ENCODE results near the gene PRR15L.
"Not testable (repeated sequence)": the region's sequence is repeated elsewhere in the genome, so short reads cannot be mapped to it uniquely, and the experiment has no call there.

PRR15L gene

DNA sequence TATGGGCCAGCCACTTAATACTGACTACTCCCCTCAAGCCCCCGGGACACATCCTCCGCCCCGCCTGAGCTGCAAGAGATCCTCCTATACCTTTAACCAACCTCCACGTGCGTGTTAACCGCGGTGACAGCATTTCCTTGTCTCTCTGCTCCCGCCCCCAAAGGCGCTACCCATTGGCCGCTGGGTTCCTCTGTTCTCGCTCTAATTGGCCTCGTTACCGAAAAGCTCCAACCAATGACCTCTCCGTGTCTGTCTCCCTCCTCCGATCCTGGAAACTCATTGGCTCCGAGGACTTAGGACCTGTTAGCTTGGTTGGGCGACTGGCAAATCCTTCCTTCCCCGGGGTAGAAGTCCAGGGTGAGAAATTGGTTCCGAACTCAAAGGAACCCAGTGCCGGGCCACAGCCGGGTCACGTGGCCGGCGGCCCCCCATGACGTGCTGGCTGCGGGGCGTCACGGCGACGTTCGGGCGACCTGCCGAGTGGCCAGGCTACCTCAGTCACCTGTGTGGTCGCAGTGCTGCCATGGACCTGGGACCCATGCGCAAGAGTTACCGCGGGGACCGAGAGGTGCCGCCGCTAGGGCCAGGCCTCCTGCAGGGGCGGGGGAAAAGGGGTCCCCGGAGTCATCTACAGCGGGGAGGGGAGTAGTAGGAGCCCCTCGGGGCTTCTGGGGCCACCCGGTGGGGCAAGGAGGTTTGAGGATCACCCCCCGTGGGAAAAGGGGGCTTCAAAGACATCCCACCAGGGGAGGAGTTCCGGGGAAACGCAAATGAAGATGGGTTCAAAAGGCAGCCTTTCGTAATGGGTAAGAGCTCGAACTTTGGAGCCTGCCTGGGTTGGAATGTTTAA is 16.2 kb downstream of the PRR15L start, which contains the start of gene PNPO:
TSS of gene PNPO (plus strand) at position 326 of the 850 bp plus-strand sequence. CDS start at position 431, 105 bp downstream.
- DNase-seq: peak; percentile 46 to 98 (median 90)

DNA sequence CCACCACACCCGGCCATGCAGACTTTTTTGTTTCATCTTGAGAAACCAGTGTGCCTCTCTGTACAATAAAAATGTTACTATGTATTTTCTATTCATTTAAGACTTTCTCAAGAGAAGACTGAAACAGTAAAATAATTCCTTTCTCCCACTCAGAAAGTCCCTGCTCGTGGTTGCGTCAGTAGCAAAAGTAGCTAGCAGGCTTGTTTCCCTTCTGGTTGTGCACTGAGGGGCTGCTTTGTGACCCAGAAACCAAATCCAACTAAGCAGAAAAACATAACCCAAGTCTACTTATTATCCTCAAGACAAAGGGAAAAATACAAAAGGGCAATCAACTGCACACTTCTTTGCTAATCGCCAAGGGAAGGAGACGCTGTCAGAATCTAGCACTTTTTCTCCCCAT is 19.7 kb downstream of the PRR15L start:
- no peak for DNase-seq

DNA sequence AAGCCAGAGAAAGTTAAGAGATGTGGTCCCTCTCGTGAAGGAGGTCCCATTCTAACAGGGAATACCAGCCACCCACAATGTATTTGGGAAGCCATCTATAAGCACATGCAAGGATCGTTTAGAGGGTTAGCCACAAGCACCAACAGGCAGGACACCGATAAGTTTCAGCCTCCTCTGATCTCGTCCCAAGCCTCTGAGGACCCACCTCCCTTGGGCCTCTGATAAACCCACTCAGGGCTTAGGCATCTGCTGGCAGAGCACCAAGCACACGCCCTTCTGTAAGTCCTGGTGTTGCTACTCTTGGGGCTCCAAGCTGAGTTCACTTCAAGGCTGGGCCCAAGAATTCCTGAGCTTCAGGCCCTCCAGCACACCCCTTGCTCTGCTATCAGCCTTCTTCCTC is 21.7 kb downstream of the PRR15L start:
- no peak for DNase-seq

DNA sequence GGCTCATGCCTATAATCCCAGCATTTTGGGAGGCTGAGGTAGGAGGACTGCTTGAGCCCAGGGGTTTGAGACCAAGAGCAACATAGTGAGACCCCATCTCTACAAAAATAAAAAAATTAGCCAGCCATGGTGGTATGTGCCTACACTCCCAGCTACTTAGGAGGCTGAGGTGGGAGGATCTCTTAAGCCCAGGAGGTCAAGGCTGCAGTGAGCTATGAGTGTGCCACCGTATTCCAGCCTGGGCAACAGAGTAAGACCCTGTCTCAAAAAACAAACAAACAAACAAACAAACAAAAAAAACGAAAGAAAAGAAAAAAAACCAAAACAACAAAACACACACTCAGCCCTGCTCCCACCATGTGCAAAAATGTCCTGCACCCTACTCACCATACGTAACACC is 22.2 kb downstream of the PRR15L start:
- not testable (repeated sequence) for DNase-seq

DNA sequence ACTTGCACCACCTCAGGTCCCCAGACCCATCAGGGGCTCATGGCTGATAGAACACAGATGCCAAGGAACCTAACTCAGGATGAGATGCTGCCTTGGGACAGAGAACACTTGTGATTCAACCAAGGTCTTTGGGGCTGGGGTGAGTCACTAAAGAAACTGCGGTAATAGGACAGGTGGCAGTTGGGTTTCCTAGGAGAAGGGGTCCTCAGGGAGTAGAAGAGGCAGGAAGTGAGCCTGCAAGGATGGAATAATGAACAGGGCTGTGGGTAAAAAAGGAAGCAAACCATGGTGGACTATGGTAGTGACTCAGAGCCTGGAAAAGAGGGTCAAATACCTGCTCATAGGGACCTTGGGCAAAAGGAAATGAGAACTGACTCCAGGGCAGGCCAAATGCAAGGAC is 22.8 kb downstream of the PRR15L start:
- DNase-seq: no peak

DNA sequence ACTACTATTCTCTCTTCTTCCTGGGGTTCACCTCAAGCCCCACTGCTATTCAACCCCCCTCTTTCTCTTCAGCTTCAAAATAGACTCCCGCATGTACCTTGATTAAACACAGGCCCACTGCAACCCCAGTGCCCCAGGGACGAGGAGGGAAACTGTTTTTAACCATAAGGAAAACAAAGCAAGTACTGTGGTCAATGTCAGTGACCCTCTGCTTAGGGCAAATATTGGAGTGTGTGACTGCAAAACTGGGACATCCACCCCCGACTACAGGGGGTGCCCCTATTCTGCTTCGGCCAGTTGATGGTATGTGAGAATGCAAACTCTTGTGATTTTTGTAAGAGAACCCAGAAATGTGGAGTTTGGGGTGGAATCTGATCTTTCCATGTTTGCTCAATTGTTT is 25.8 kb downstream of the PRR15L start:
- no peak for DNase-seq

DNA sequence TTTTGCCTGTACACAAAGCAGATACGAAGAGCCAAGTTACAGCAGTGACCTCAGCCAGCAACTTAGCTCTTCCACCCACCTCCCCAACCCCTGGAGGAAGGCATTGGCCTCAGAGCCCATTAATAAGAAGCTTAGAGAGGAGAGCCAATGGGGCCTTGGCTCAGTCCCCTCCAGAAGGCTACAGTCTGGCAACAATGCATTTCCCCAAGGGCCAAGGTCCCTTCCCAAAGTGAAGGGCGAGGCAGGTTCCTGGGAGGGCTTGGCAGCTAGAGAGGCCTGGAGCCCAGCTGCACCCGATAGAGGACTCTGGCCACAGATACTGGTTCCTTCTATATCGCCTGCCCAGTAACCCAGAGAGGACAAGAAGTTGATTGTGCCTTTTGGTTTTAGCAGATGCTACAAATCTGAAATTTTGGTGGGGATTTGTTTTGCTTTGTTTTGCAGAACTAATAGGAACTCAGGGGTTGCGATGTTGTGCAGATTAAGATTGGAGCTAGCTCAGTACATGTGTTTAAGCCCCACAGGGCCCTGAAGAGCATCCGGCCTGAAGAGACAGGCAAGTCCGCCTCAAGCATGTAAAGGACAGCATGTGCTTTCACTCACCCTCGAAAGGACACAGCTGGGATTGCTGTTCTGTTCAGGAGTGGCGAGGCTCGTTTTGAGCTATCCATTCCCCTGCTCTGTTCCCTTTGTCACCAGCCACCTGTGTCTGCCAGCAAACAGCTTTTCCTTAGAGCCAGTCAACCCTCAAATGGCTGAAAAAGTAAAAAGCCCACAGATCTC is 28.3 kb downstream of the PRR15L start:
- DNase-seq: peak in 3 of 51 donors; percentile 9 to 13 (median 9)

DNA sequence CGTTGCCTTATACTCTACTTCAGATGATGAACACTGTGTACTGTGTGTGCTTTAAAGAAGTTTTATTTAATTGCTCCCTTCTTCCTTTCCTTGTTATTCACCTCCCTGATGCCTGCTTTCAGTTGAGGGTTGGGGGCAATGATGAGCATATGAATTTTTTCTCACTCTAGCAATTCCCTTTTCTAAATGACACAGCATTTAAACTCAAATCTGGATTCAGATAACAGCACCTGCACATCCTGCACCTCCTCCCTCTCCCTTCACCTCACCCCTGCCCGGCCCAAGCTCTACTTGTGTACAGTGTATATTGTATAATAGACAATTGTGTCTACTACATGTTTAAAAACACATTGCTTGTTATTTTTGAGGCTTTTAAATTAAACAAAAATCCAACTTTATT is 29.3 kb downstream of the PRR15L start:
- no peak for DNase-seq

DNA sequence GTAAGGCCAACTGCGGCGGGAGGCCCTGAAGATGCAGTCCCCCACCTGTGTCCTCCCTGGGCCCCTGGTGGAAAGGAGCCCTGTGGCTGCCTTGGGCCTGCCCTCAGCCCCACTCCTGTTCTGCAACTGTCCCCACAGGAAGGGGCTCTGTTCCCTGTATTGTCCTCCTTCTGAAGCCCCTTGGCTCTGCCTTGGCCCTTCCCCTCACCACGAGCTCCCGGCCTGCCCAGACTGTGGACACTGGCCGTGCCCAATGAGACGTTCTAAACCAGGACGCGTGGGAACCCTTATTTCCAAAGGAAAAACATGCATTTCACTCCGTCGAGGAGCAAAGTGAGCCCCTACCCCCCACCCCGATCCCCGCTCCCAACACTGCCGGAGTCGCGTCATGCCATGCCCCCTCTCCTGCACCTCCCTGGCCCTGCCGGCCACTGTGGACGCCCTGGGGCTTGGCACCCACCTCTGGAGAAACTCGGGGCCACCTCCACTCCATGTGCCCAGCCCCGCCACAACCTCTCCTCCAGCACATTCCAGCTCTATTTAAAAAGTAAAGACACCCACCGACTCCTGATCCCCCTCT is 29.8 kb downstream of the PRR15L start:
- DNase-seq: no peak

DNA sequence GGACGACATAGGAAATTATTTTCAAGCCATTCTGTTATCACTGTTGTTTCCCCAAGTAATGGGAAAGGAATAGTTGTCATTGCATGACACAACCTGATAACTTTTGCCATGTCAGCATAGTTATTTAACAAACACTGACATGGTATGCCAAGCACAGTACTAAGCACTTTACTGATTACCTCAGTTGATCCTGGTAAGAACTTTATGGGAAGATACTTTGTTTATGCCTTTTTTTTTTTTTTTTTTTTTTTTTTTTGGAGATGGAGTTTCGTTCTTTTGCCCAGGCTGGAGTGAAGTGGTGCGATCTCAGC is 32.0 kb downstream of the PRR15L start:
- DNase-seq: no peak

DNA sequence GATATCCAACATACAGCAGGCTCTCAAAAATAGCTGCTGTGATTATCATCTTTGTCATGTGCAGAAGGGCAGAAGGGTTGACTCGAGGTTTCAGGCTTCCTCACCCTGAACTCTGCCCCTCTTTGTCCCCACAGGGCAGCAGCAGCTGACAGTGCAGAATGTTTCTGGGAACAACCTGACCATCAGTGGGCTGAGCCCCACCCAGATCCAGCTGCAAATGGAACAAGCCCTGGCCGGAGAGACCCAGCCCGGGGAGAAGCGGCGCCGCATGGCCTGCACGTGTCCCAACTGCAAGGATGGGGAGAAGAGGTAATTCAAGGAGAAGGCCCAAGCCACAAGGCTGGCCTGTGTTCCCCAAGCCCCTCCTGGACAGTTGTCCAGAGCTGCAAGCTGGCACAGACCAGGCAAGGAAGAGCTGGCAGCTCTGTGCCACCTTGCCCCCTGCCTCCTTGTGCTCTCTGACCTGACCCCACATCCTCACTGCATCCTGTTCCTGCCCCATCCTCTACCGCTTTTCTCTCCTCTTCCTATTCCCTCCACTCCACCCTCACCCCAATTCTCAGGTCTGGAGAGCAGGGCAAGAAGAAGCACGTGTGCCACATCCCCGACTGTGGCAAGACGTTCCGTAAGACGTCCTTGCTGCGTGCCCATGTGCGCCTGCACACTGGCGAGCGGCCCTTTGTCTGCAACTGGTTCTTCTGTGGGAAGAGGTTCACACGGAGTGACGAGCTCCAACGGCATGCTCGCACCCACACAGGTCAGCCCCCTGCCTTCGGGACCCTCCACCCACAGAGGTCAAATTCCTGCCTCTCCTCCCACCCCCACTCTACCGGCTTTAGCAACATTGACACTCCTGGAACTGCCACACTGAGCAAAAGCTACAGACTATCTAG is 32.7 kb downstream of the PRR15L start:
- DNase-seq: no peak

DNA sequence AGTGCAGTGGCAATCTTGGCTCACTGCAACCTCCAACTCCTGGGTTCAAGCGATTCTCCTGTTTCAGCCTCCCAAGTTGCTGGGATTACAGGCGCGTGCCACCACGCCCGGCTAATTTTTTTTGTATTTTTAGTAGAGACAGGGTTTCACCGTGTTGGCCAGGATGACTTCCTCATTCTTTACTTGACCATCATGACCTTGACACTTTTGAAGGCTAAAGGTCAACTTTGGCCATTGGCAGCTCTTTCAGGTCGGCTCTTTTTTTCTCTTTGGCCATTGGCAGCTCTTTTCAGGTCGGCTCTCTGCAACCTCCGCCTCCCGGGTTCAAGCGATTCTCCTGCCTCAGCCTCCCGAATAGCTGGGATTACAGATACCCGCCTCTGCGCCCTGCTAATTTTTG is 37.8 kb downstream of the PRR15L start:
- not testable (repeated sequence) for DNase-seq

DNA sequence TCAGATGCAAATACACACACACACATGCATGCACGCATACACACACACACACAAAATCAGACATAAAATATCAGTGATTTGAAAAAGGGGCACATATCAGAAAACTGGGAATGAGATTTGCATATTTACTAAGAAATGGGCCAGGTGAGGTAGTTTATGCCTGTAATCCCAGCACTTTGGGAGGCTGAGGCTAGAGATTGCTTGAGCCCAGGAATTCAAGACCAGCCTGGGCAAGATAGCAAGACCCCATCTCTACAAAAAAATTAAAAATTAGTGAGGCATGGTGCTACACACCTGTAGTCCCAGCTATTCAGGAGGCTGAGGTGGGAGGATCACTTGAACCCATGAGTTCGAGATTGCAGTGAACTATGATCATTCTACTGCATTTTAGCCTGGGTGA is 38.7 kb downstream of the PRR15L start:
- DNase-seq: no peak

DNA sequence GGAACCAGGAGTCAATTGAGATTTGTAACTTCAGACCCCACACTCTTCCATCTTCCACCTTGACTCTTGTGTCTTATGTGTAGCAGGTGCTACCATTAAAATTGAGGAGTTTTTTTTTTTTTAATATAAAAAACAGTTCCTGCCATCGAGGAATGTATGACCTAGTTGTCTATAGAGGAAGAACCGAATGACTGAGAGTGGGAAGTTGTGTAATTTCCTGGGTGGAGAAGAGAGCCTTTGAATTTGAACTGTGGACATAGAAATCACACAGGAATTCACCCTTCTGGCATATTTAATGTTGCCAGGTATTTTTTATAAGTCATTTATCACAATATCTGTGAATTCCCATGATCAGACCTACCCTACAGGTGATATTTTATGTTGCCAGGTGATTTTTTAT is 39.7 kb downstream of the PRR15L start:
- no peak for DNase-seq

DNA sequence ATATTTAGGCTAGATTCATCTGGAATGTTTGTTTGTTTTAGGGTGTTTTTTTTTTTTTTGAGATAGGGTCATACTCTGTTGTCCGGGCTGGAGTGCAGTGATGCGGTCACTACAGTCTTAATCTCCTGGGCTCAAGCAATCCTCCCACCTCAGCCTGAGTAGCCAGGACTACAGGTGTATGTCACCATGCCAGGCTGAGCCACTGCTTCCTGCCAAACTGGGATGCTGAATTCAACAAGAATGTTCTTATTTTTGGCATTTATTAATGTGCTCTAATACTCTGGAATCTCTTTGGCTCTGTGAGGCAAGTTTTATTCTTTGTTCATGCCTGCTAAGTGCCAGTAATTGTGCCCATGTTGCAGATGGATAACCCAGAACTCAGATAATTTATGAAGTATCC is 40.1 kb downstream of the PRR15L start:
- DNase-seq: no peak

DNA sequence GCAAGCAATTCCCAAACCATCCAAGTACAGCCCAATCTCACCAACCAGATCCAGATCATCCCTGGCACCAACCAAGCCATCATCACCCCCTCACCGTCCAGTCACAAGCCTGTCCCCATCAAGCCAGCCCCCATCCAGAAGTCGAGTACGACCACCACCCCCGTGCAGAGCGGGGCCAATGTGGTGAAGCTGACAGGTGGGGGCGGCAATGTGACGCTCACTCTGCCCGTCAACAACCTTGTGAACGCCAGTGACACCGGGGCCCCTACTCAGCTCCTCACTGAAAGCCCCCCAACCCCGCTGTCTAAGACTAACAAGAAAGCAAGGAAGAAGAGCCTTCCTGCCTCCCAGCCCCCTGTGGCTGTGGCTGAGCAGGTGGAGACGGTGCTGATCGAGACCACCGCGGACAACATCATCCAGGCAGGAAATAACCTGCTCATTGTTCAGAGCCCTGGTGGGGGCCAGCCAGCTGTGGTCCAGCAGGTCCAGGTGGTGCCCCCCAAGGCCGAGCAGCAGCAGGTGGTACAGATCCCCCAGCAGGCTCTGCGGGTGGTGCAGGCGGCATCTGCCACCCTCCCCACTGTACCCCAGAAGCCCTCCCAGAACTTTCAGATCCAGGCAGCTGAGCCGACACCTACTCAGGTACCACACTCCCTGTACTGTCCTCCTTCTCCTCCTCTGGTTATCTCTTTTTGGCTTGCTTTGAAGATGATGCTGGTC is 41.0 kb downstream of the PRR15L start:
- no peak for DNase-seq

DNA sequence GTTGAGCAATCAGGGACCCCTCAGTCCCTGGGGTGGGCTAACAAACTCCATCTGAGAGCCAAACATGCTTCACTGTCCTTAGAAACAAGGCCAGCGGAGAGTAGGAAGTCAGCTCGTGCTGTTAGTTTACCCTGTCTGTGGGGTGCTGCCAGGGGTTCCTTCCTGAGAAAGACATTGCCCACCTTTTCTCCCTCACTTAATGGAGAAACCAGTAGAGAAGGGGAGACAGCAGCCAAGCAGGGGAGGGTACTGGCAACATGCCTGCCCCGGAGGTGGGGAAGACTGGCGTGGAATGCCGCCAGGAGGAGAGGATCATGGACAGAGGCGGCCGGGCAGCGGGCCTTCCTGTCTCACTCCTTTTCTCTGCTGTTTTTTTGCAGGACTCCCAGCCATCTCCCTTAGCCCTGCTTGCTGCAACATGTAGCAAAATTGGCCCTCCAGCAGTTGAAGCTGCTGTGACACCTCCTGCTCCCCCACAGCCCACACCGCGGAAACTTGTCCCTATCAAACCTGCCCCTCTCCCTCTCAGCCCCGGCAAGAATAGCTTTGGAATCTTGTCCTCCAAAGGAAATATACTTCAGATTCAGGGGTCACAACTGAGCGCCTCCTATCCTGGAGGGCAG is 41.8 kb downstream of the PRR15L start:
- DNase-seq: peak in 23 of 51 donors; percentile 7 to 46 (median 29)

DNA sequence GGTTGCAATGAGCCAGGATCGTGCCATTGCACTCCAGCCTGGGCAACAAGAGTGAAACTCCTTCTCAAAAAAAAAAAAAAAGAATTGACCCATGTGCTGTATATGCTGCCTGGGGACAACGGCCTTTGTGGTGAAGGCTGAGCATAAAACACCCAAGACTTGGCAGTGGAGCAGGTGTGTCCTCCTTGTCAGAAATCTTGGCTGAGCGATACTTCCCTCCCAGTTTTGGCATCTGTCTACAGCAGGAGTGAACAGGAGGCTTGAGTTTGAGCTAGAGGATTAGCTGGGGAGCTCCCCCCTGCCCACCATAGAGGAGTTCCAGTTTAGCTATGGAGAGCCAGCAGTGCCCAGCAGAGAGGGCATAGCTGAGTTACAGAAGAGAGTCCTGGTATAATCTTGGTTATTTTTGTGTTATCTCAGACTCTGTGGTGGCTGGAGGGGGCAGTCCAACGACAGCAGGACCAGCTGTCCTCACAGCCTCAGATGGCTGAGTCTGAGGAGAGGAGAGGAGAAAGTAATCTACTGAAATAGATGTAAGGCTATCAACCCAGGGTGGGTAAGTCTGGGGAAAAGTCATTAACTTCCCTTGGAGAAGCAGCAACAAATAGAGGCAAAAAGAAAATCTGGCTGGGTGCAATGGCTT is 43.3 kb downstream of the PRR15L start:
- no peak for DNase-seq

DNA sequence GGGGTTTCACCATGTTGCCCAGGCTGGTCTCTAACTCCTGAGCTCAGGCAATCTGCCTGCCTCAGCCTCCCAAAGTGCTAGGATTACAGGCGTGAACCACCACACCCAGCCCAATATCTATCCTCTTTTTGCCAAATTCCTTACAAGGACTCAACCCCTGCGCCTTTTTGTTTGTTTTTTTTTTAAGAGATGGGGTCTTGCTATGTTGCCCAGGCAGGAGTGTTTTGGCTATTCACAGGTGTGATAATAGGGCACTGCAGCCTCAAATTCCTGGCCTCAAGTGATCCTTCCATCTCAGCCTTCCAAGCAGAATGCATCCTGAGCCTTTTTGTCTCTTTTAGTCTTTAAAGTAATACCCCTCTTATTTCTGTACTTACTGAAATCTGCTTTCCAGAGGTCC is 44.6 kb downstream of the PRR15L start:
- no peak for DNase-seq

Measured in hypothalamus (tissue), 51 donors.